K562 (cell line): Measurements from ENCODE around the gene SRM. TPM values are rescaled to one million over a fixed set of nuclear protein-coding genes. Genes with fewer than 3 reads are reported as not detected.

Experiments
- CEBPB ChIP-seq: fragments of 450-650 bp; IDR thresholded peaks from 2 replicates; pipeline ENCODE4 v1.6.1; 2016; ENCODE audit warnings: missing genetic modification characterization, missing compliant biosample characterization
- ILK ChIP-seq: fragments of 450-650 bp; IDR thresholded peaks from 2 replicates; pipeline ENCODE4 v1.6.1; 2016; ENCODE audit warnings: missing genetic modification characterization, low read depth, mild to moderate bottlenecking, missing compliant biosample characterization, moderate library complexity, borderline replicate concordance
- PHTF2 ChIP-seq: fragments of 250-450 bp; sonication (Bioruptor Pico); IDR thresholded peaks from 2 replicates; pipeline ENCODE4 v1.5.0; 2021; ENCODE audit warnings: mild to moderate bottlenecking
- ZNF445 ChIP-seq: fragments of 250-450 bp; sonication (Bioruptor Pico); IDR thresholded peaks from 2 replicates; pipeline ENCODE4 v1.4.0; 2020; ENCODE audit warnings: low read depth, mild to moderate bottlenecking, moderate library complexity
- polyA plus RNA-seq, 8 experiments: library from polyadenylated mRNA; depleted of rRNA in 4 of 8; stranded (reverse) in 5 of 8; unstranded in 3 of 8; fragments of >200 nt; fragmentation: Nextera tagmentation in 2 of 8; fragmentation: Illumina TruSeq in 1 of 8; extraction: Ambion mirVana in 2 of 8; extraction: Trizol in 1 of 8; gene quantifications; 2 replicates each; pipeline versions ENCODE4 v1.2.1 to v1.2.3, GENCODE V29; 2011 to 2014; ENCODE audit warnings: inconsistent platforms in 1 of 8, missing spikeins in 1 of 8
- total RNA-seq, 7 experiments: library from RNA; depleted of rRNA in 6 of 7; stranded (reverse); fragments of >200 nt in 6 of 7; fragmentation: Illumina TruSeq in 2 of 7; extraction: Trizol in 2 of 7; gene quantifications; 2 replicates each; pipeline versions ENCODE4 v1.2.1 to v1.2.3, GENCODE V29; 2011 to 2021; ENCODE audit warnings: low replicate concordance in 1 of 7
- TF ChIP-seq, protein P1 (sequence below): sonication (generic); formaldehyde crosslinking; IDR thresholded peaks from 2 replicates; pipeline ENCODE4 v1.8.1; 2023; ENCODE audit warnings: missing genetic modification reagents, mild to moderate bottlenecking, borderline replicate concordance
- TF ChIP-seq, protein P2 (sequence below): fragments of 200-800 bp; sonication (Bioruptor generic); IDR thresholded peaks from 2 replicates; pipeline ENCODE4 v1.6.1; 2016; ENCODE audit warnings: missing genetic modification characterization, missing compliant biosample characterization

SRM gene
- total and polyA plus RNA-seq, 9 of the 15 experiments (the other 6 are each of a cell fraction or from before 2014, with no cell fraction given), result 23.9 to 373 (median 82.5) TPM

DNA sequence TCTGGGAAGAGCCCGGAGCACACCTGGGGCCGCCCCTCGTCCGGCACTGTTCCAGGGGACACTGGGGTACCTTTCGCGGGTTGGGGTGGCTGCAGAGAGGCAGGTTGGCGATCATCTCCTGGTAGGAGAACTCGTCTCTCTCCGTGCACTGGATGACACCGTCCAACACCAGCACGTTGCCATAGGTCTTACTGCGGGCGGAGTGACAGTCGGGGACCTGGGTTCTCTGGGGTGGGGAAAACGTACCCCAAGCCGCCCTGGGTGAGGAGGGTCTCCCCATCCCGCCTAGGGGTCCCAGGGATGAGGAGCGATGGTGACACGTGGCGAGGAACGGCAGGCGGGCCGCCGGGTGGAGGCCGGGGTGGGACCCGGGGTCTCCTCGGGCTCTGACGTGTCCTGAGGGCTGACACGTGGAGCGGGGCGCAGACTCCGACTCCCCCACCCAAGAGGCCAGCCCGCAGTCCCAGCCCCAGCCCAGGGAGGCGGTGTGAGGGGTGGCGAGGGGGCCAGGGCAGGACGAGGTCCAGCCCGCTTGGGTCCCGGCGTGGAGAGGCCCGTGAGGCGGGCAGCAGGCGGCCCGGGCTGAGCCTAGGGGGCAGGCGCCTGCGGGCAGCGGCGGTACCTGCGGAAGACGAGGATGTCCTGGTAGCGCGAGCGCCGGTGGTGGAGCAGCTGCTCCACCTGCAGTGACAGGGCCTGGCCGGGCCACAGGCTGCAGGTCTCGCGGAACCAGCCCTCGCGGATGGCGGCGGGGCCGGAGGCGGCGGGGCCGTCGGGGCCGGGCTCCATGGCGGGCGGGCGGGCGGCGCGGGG lies 457 bp downstream of the SRM start (continued):
- TF ChIP-seq, protein P1, sequence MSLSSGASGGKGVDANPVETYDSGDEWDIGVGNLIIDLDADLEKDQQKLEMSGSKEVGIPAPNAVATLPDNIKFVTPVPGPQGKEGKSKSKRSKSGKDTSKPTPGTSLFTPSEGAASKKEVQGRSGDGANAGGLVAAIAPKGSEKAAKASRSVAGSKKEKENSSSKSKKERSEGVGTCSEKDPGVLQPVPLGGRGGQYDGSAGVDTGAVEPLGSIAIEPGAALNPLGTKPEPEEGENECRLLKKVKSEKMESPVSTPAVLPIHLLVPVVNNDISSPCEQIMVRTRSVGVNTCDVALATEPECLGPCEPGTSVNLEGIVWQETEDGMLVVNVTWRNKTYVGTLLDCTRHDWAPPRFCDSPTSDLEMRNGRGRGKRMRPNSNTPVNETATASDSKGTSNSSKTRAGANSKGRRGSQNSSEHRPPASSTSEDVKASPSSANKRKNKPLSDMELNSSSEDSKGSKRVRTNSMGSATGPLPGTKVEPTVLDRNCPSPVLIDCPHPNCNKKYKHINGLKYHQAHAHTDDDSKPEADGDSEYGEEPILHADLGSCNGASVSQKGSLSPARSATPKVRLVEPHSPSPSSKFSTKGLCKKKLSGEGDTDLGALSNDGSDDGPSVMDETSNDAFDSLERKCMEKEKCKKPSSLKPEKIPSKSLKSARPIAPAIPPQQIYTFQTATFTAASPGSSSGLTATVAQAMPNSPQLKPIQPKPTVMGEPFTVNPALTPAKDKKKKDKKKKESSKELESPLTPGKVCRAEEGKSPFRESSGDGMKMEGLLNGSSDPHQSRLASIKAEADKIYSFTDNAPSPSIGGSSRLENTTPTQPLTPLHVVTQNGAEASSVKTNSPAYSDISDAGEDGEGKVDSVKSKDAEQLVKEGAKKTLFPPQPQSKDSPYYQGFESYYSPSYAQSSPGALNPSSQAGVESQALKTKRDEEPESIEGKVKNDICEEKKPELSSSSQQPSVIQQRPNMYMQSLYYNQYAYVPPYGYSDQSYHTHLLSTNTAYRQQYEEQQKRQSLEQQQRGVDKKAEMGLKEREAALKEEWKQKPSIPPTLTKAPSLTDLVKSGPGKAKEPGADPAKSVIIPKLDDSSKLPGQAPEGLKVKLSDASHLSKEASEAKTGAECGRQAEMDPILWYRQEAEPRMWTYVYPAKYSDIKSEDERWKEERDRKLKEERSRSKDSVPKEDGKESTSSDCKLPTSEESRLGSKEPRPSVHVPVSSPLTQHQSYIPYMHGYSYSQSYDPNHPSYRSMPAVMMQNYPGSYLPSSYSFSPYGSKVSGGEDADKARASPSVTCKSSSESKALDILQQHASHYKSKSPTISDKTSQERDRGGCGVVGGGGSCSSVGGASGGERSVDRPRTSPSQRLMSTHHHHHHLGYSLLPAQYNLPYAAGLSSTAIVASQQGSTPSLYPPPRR (CRISPR knock-in tag), result no peak
- no peak for TF ChIP-seq ILK (tag)
- no peak for TF ChIP-seq ZNF445
- TF ChIP-seq PHTF2, result no peak
- TF ChIP-seq CEBPB (tag), result no peak
- TF ChIP-seq, protein P2, sequence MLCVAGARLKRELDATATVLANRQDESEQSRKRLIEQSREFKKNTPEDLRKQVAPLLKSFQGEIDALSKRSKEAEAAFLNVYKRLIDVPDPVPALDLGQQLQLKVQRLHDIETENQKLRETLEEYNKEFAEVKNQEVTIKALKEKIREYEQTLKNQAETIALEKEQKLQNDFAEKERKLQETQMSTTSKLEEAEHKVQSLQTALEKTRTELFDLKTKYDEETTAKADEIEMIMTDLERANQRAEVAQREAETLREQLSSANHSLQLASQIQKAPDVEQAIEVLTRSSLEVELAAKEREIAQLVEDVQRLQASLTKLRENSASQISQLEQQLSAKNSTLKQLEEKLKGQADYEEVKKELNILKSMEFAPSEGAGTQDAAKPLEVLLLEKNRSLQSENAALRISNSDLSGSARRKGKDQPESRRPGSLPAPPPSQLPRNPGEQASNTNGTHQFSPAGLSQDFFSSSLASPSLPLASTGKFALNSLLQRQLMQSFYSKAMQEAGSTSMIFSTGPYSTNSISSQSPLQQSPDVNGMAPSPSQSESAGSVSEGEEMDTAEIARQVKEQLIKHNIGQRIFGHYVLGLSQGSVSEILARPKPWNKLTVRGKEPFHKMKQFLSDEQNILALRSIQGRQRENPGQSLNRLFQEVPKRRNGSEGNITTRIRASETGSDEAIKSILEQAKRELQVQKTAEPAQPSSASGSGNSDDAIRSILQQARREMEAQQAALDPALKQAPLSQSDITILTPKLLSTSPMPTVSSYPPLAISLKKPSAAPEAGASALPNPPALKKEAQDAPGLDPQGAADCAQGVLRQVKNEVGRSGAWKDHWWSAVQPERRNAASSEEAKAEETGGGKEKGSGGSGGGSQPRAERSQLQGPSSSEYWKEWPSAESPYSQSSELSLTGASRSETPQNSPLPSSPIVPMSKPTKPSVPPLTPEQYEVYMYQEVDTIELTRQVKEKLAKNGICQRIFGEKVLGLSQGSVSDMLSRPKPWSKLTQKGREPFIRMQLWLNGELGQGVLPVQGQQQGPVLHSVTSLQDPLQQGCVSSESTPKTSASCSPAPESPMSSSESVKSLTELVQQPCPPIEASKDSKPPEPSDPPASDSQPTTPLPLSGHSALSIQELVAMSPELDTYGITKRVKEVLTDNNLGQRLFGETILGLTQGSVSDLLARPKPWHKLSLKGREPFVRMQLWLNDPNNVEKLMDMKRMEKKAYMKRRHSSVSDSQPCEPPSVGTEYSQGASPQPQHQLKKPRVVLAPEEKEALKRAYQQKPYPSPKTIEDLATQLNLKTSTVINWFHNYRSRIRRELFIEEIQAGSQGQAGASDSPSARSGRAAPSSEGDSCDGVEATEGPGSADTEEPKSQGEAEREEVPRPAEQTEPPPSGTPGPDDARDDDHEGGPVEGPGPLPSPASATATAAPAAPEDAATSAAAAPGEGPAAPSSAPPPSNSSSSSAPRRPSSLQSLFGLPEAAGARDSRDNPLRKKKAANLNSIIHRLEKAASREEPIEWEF (CRISPR knock-in tag), result no peak
